HEK293T (cell line): ENCODE results near the gene VAV3.

ENCODE experiments used
- ARNT ChIP-seq: fragments of 450-650 bp; IDR thresholded peaks from 2 replicates; pipeline ENCODE4 v1.6.1; 2017; ENCODE audit warnings: mild to moderate bottlenecking
- BHLHE40 ChIP-seq: fragments of 450-650 bp; IDR thresholded peaks from 2 replicates; pipeline ENCODE4 v1.6.1; 2016; ENCODE audit warnings: mild to moderate bottlenecking, moderate library complexity, borderline replicate concordance
- CTBP1 ChIP-seq: fragments of 450-650 bp; IDR thresholded peaks from 2 replicates; pipeline ENCODE4 v1.6.1; 2016; ENCODE audit warnings: borderline replicate concordance
- ELF4 ChIP-seq: fragments of 450-650 bp; IDR thresholded peaks from 2 replicates; pipeline ENCODE4 v1.6.1; 2017; ENCODE audit warnings: antibody characterized with exemption
- FOXA1 ChIP-seq: fragments of 450-650 bp; IDR thresholded peaks from 2 replicates; pipeline ENCODE4 v1.6.1; 2016; ENCODE audit warnings: mild to moderate bottlenecking
- FOXK2 ChIP-seq: fragments of 450-650 bp; IDR thresholded peaks from 2 replicates; pipeline ENCODE4 v1.6.1; 2016; ENCODE audit warnings: mild to moderate bottlenecking
- FOXM1 ChIP-seq: fragments of 450-650 bp; IDR thresholded peaks from 2 replicates; pipeline ENCODE4 v1.6.1; 2017; ENCODE audit warnings: mild to moderate bottlenecking, borderline replicate concordance
- HDGF ChIP-seq: fragments of 450-650 bp; IDR thresholded peaks from 2 replicates; pipeline ENCODE4 v1.6.1; 2017; ENCODE audit warnings: antibody characterized with exemption, borderline replicate concordance
- LEF1 ChIP-seq: fragments of 450-650 bp; IDR thresholded peaks from 2 replicates; pipeline ENCODE4 v1.6.1; 2017; ENCODE audit warnings: mild to moderate bottlenecking, borderline replicate concordance
- NFRKB ChIP-seq: fragments of 450-650 bp; IDR thresholded peaks from 2 replicates; pipeline ENCODE4 v1.6.1; 2016; ENCODE audit warnings: mild to moderate bottlenecking, moderate library complexity
- PKNOX1 ChIP-seq: fragments of 450-650 bp; IDR thresholded peaks from 2 replicates; pipeline ENCODE4 v1.6.1; 2016
- SP1 ChIP-seq: fragments of 450-650 bp; IDR thresholded peaks from 2 replicates; pipeline ENCODE4 v1.6.1; 2017
- SUZ12 ChIP-seq: fragments of 450-650 bp; IDR thresholded peaks from 2 replicates; pipeline ENCODE4 v1.6.1; 2016; ENCODE audit warnings: mild to moderate bottlenecking
- TARDBP ChIP-seq: fragments of 450-650 bp; IDR thresholded peaks from 2 replicates; pipeline ENCODE4 v1.6.1; 2016

DNA sequence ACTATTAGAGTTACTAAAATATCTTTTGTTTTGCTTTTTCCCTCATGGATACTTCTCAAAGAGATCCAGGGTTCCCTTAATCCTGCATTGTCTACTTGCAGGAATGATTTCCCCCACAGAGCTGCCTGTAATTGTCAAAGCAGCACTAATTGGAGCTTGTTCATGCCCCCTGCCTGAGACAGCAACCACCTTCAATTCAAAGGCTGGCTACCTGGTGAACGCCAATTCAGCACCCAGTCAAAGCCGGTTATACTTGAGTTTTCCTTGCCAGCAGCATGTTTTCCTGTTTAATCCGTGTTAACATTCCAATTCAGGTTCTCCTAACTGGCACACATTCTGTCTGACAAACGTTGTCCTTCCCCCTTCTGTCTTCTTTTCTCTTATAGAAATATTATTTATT is 441.2 kb downstream of the VAV3 start:
- no peak for TF ChIP-seq FOXA1
- no peak for TF ChIP-seq FOXM1
- no peak for TF ChIP-seq BHLHE40
- TF ChIP-seq SP1, result no peak
- TF ChIP-seq HDGF, result no peak
- no peak for TF ChIP-seq ARNT
- TF ChIP-seq SUZ12, result no peak
- TF ChIP-seq TARDBP, result no peak
- TF ChIP-seq NFRKB, result no peak
- TF ChIP-seq PKNOX1, result no peak
- no peak for TF ChIP-seq ELF4
- TF ChIP-seq CTBP1, result no peak
- TF ChIP-seq LEF1, result no peak
- no peak for TF ChIP-seq FOXK2
